GM12891 (cell line): ENCODE data around the gene ETV6.

ENCODE experiments used
- DNase-seq: peaks from one replicate; pipeline ENCODE4 v3.0.0; 2011; ENCODE audit warnings: low spot score; ENCODE audit not compliant: insufficient read length
- FAIRE-seq: peaks from 2 replicates; lab custom pipeline; 2011; peaks lifted over from hg19 to GRCh38; lab: Jason Lieb, UNC
- PAX5 ChIP-seq: IDR thresholded peaks from 2 replicates; pipeline ENCODE4 v1.6.1; 2011; ENCODE audit warnings: low read length, moderate library complexity, mild to moderate bottlenecking; ENCODE audit not compliant: insufficient read depth, severe bottlenecking
- POLR2A ChIP-seq: IDR thresholded peaks from 2 replicates; pipeline ENCODE4 v1.6.1; 2011; ENCODE audit warnings: low read depth, low read length, control low read depth
- POLR2AphosphoS5 ChIP-seq: IDR thresholded peaks from 2 replicates; pipeline ENCODE4 v1.6.1; 2011; ENCODE audit warnings: low read depth, low read length, control low read depth
- POU2F2 ChIP-seq: IDR thresholded peaks from 2 replicates; pipeline ENCODE4 v1.6.1; 2011; ENCODE audit warnings: low read depth, mild to moderate bottlenecking, control low read depth, low read length, moderate library complexity
- SPI1 ChIP-seq: IDR thresholded peaks from 2 replicates; pipeline ENCODE4 v1.6.1; 2011; ENCODE audit warnings: low read depth, low read length, control low read depth
- TAF1 ChIP-seq: IDR thresholded peaks from 2 replicates; pipeline ENCODE4 v1.6.1; 2011; ENCODE audit warnings: low read depth, low read length, control low read depth

The ETV6 gene

DNA sequence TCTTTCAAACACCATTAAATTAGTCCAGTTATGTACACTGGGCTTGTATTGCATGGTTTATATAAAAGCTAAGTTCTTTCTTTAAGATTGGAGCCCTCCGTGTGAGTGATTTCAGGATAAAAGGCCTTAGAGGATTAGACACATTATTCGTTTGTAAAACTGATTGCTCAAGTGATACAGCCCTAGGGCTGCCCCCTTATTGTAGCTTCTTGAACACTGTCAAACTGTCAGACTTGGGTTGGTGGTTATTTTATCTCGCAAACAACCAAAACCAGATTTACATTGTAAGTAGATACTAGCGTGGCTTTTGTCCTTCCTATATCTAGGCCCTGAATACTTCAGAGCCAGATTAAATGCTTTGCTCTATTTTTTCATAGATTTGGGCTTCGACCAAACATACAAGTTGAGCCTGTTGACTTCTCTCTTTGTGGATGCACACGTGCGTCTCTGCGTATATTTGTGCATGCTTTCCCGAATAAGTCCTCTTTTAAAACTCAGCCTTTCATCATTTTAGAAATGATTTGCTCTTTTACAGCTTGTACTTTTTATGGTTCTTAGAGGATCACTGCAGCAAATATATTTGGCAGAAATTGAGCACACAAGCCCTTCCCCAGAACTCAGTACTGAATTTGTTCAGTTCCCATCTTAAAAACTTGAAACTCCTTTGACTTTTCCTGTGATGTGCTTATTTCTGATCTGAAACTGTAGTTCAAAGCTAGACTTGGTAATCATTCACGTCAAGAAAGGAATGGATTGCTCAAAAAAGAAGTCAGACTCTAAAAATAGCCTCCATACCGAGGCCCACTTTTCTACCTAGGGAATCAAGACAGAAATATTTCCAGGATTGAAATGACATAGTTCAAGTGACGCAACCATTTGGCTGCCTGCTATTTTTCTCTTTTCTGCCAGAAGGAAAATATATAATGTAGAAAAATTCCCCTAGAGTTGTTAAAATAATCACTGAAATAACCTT, 129.5 kb downstream of the ETV6 start:
- FAIRE-seq = peak; percentile 75
- DNase-seq = no peak
- TF ChIP-seq SPI1 (no peak), POLR2AphosphoS5 (no peak), PAX5 (no peak), POU2F2 (no peak), TAF1 (no peak), POLR2A (no peak)

DNA sequence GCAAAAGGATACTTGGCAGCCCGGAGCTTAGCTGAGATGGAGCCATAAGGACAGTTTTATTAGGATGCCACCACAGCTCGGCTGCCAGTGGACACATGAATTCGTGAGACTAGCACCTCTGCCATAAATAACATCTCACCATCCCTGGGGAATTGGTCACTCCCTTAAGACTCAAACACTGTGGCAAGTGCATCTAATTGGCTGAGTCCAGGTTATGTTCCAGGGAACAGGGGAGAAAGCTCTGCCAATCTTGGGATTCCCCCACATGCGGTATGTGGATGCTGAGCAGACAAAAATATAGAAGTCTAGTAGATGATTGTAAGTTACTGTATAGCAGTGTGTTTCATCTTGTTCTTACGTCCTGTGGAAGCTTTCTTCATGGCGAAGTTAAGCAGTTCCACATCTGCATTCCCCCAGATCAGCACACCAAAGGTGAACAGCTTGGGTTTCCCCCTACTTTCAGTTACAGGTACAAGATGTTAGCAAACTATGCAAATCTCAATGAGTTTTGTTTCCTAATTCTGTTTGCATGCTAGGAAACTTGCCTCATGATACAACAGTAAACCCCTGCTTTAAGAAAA, 131.1 kb downstream of the ETV6 start:
- TF ChIP-seq POLR2A = peak; percentile 59
- TF ChIP-seq POU2F2 = peak; percentile 94
- TF ChIP-seq PAX5 = no peak
- peak; percentile 75 for TF ChIP-seq SPI1
- peak; percentile 78 for TF ChIP-seq POLR2AphosphoS5
- no peak; the same call in 1 of the 2 replicates for TF ChIP-seq TAF1
- no peak for DNase-seq
- peak; percentile 98 for FAIRE-seq

GRCh38 chr12:11782914-11783420, 133.5 kb downstream of the ETV6 start:
- DNase-seq (no peak), FAIRE-seq (peak; percentile 71)
- TF ChIP-seq POU2F2 = no peak
- no peak for TF ChIP-seq POLR2AphosphoS5

GRCh38 chr12:11785712-11786111, 136.2 kb downstream of the ETV6 start:
- DNase-seq = no peak
- TF ChIP-seq POLR2A (no peak), SPI1 (no peak), POU2F2 (no peak)
- peak; percentile 67 for FAIRE-seq

- no peak for DNase-seq
- FAIRE-seq = peak; percentile 57
- TF ChIP-seq PAX5 (no peak), TAF1 (no peak), POU2F2 (no peak), SPI1 (no peak), POLR2A (no peak), POLR2AphosphoS5 (no peak)
These were observed 137.3 kb downstream of the ETV6 start for GRCh38 chr12:11786638-11787365.

DNA sequence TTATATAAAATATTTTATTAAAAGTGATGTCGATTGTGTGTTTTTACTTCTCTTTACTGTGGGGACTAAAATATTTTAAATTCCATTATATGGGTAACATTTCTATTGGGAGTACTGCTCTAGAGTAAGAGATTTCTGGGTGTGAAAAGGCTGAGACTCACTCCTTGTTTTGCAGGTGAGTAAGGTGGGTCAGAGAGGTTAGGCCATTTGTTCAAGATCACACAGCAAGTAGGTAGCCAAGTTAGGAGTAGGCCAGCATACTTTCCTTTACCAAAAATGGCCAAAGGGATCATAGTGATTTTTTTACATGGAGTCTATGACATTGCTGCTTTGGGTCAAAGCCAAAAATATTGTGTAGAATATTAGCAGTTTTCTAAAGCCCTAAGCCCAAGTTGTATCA, 138.0 kb downstream of the ETV6 start:
- FAIRE-seq (peak; percentile 48), DNase-seq (no peak)
- no peak for TF ChIP-seq POLR2AphosphoS5
- TF ChIP-seq TAF1 = no peak
- no peak for TF ChIP-seq POLR2A
- no peak for TF ChIP-seq SPI1
- no peak for TF ChIP-seq PAX5

GRCh38 chr12:11787933-11788849, 138.7 kb downstream of the ETV6 start:
- DNase-seq (no peak), FAIRE-seq (no peak)
- TF ChIP-seq POLR2A (no peak), PAX5 (no peak), SPI1 (no peak), POU2F2 (no peak), TAF1 (no peak), POLR2AphosphoS5 (no peak)

DNA sequence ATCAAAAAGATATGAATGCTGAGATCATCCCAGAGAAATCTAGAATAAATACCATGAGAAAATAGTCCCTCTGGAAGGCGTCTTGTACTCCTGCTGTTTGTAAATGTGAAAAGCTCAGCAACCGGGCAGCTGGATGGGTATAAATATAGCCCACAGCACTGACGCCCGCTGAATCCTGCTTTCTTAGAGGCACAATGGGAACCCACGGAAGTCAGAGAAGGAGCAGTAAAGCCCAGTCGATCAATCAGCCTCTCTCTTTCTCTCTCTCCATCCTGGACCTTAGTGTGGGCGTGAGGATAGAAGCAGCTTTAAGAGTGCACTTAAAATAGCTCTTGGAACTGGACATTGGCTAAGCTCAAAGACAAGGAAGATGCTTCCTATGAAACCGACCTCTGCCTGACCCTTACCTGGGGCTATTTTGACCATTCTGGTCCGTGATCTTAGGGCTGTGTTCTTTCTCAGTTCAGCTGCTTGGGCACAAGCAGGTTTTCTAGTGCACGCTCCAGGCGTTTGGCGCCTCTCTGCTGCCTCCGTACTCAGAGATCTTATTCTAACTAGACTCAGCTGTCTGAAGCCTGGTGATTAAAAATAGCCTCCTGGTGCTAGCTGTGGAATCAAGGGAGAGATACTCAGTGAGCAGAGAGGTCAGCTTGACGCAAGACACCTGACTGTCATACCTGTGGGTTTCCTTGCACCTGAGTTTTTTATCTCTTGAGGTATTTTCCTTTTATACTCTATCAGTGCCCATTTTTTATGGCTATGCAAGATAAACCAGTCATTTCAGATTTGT, 144.6 kb downstream of the ETV6 start:
- DNase-seq (no peak), FAIRE-seq (no peak)
- TF ChIP-seq PAX5 (no peak), TAF1 (no peak), POLR2A (no peak), POU2F2 (no peak), POLR2AphosphoS5 (no peak), SPI1 (no peak)
